Gastrocnemius medialis (tissue), 4 donors: Measurements from ENCODE around the gene NPEPL1. TPM values are rescaled to one million over a fixed set of nuclear protein-coding genes. Genes with fewer than 3 reads are reported as not detected.
A peak's percentile ranks its signal among the peaks of the same experiment; 100 is the strongest.

Experiments used
- ATAC-seq, 2 donors: fragments of 150-250 bp; one replicate each; pipeline ENCODE4 v1.9.1; 2016
- DNase-seq, 2 donors: peaks; one replicate each; pipeline ENCODE4 v3.0.0-alpha.2; 2019
- H3K27ac ChIP-seq, 4 donors: fragments of 200-600 bp; sonication (generic); 1 replicate in 1 of 4; 2 replicates in 3 of 4; pipeline ENCODE4 v1.5.1; 2016 to 2018; ENCODE audit warnings: mild to moderate bottlenecking in 2 of 4, moderate library complexity in 1 of 4
- H3K27me3 ChIP-seq, 3 donors: fragments of 200-600 bp; sonication (generic) in 2 of 3; 1 replicate in 1 of 3; 2 replicates in 2 of 3; pipeline versions ENCODE4 v1.5.1 to v1.6.0; 2016 to 2019; ENCODE audit warnings: mild to moderate bottlenecking in 1 of 3, moderate library complexity in 1 of 3
- H3K36me3 ChIP-seq, 2 donors: fragments of 200-600 bp; sonication (generic) in 1 of 2; one replicate each; pipeline ENCODE4 v1.5.1; 2017 to 2018
- H3K4me1 ChIP-seq, 2 donors: fragments of 200-600 bp; sonication (generic) in 1 of 2; one replicate each; pipeline ENCODE4 v1.5.1; 2016 to 2017; ENCODE audit warnings: mild to moderate bottlenecking in 2 of 2
- H3K4me3 ChIP-seq, 4 donors: fragments of 200-600 bp; sonication (generic) in 3 of 4; 1 replicate in 1 of 4; 2 replicates in 3 of 4; pipeline ENCODE4 v1.5.1; 2016 to 2019; ENCODE audit warnings: mild to moderate bottlenecking in 2 of 4
- H3K9me3 ChIP-seq, 3 donors: fragments of 200-600 bp; sonication (generic) in 2 of 3; 1 replicate in 1 of 3; 2 replicates in 2 of 3; pipeline ENCODE4 v1.5.1; 2016 to 2019
- CTCF ChIP-seq, 5 experiments: fragments of 450-650 bp in 3 of 5; fragments of 200-600 bp in 2 of 5; sonication (generic) in 2 of 5; IDR thresholded peaks in 4 of 5; conservative IDR thresholded peaks in 1 of 5; 1 replicate in 4 of 5; 2 replicates in 1 of 5; pipeline ENCODE4 v1.5.1; 2016 to 2019; ENCODE audit warnings: antibody characterized with exemption in 5 of 5, mild to moderate bottlenecking in 3 of 5, moderate library complexity in 3 of 5
- POLR2A ChIP-seq, 2 donors: fragments of 450-650 bp; IDR thresholded peaks; one replicate each; pipeline ENCODE4 v1.6.1; 2017; ENCODE audit warnings: antibody characterized with exemption in 2 of 2, mild to moderate bottlenecking in 2 of 2, moderate library complexity in 2 of 2
- in situ Hi-C, 4 donors: fragments of 200-750 bp; cut with MboI; loops; one replicate each; pipeline versions ENCODE4 v1.15.0 to v1.8.0; 2017; ENCODE audit warnings: low sequenced_read_pairs in 4 of 4
- intact Hi-C: fragments of 100-400 bp; cut with DNase I; formaldehyde crosslinking; loops from one replicate; pipeline ENCODE4 v1.15.1; 2023; ENCODE audit warnings: low total_unique reads
- total RNA-seq, 4 donors: library from RNA; depleted of rRNA; stranded (reverse); fragments of >200 nt; gene quantifications; one replicate each; pipeline versions ENCODE4 v1.1.0 to v1.2.3, GENCODE V29; 2016

NPEPL1 gene
- total RNA-seq, 4 donors from 2014 or later = 18.1 to 51.5 (median 34.3) TPM

- in situ Hi-C loops (loop anchor here in 1 of 4 donors (25.0 kb wide), 1 partner anchor 1288 kb away; the partner anchor contains the start of gene RAE1), intact Hi-C loops (loop anchor here (2.0 to 10.0 kb wide), 5 partner anchors 205 to 413 kb away; partner anchors contain the start of genes ATP5F1E, GNAS, GNAS-AS1 and NELFCD)
- Histone ChIP-seq H3K36me3 (no peaks in the 10 kb centered on the region), H3K4me1 (peaks cover 41 to 44% of the 10 kb centered on the region in 2 donors), H3K27ac (peak overlapping the region; percentile 85 to 98 (median 97)), H3K27me3 (no peaks in the 10 kb centered on the region), H3K4me3 (peak overlapping the region; percentile 90 to 99 (median 98)), H3K9me3 (no peaks in the 10 kb centered on the region)
- TF ChIP-seq POLR2A (IDR thresholded peaks at IDR 0.05) = no peak
- ATAC-seq = peak; percentile 5 to 6
- DNase-seq = no peak
Measured at GRCh38 chr20:58650181-58650775, 42.3 kb upstream of the NPEPL1 start.

GRCh38 chr20:58650776-58651558 lies 41.6 kb upstream of the NPEPL1 start, which contains the start of gene STX16:
Gene STX16, plus strand, starts transcription at chr20:58651283. Its CDS starts 724 bp downstream, at chr20:58652007.
- TF ChIP-seq POLR2A (IDR thresholded peaks at IDR 0.05) = peak; percentile 49 to 64
- peak; percentile 57 to 71 (median 59) for TF ChIP-seq CTCF (IDR thresholded peaks at IDR 0.05 in 4 of 5, conservative IDR thresholded peaks at IDR 0.05 in 1 of 5)
- no peaks in the 10 kb centered on the region for H3K9me3 ChIP-seq
- H3K27ac ChIP-seq = peak within 1 kb of the TSS; percentile 85 to 98 (median 97)
- peak; percentile 80 to 83 for DNase-seq
- H3K4me1 ChIP-seq = peaks cover 44% of the 10 kb centered on the region in 2 donors
- no peaks in the 10 kb centered on the region for H3K27me3 ChIP-seq
- intact Hi-C loops (loop anchor here (1.0 to 10.0 kb wide), 6 partner anchors 41 to 414 kb away; partner anchors contain the start of genes ATP5F1E, GNAS, GNAS-AS1 and NELFCD), in situ Hi-C loops (loop anchor here in 1 of 4 donors (25.0 kb wide), 1 partner anchor 1289 kb away; the partner anchor contains the start of gene RAE1)
- no peaks in the 10 kb centered on the region for H3K36me3 ChIP-seq
- H3K4me3 ChIP-seq = peak within 1 kb of the TSS; percentile 90 to 99 (median 98)
- ATAC-seq = peak; percentile 85 to 91

- intact Hi-C loops = loop anchor here (1.0 to 10.0 kb wide), 6 partner anchors 41 to 415 kb away; partner anchors contain the start of genes ATP5F1E, GNAS, GNAS-AS1 and NELFCD
- H3K9me3 ChIP-seq = no peaks in the 10 kb centered on the region
Measured at GRCh38 chr20:58651559-58651945, 41.0 kb upstream of the NPEPL1 start.

GRCh38 chr20:58651946-58652605 lies 40.5 kb upstream of the NPEPL1 start:
- Histone ChIP-seq H3K4me3 (peak overlapping the region; percentile 90 to 99 (median 98)), H3K27ac (peak overlapping the region; percentile 85 to 98 (median 97)), H3K27me3 (no peaks in the 10 kb centered on the region), H3K4me1 (peaks cover 41 to 43% of the 10 kb centered on the region in 2 donors), H3K9me3 (no peaks in the 10 kb centered on the region), H3K36me3 (no peaks in the 10 kb centered on the region)
- intact Hi-C loops = loop anchor here (1.0 to 10.0 kb wide), 6 partner anchors 40 to 415 kb away; partner anchors contain the start of genes ATP5F1E, GNAS, GNAS-AS1 and NELFCD
- in situ Hi-C loops = loop anchor here in 1 of 4 donors (25.0 kb wide), 1 partner anchor 1290 kb away; the partner anchor contains the start of gene RAE1
- ATAC-seq (peak; percentile 44 to 56), DNase-seq (peak in 1 of 2 donors; percentile 38)
- TF ChIP-seq POLR2A (IDR thresholded peaks at IDR 0.05) (peak; percentile 30 to 48), CTCF (IDR thresholded peaks at IDR 0.05 in 4 of 5, conservative IDR thresholded peaks at IDR 0.05 in 1 of 5) (peak in 2 of 5 experiments; percentile 9 to 14)

More at GRCh38 chr20:58651559-58651945, 41.0 kb upstream of the NPEPL1 start:
- Histone ChIP-seq H3K36me3 (no peaks in the 10 kb centered on the region), H3K4me3 (peak overlapping the region; percentile 90 to 99 (median 98)), H3K4me1 (peaks cover 42 to 43% of the 10 kb centered on the region in 2 donors), H3K27ac (peak overlapping the region; percentile 85 to 98 (median 97)), H3K27me3 (no peaks in the 10 kb centered on the region)
- ATAC-seq (peak in 1 of 2 donors; percentile 5), DNase-seq (no peak)
- no peak for TF ChIP-seq POLR2A (IDR thresholded peaks at IDR 0.05)
- no peak for TF ChIP-seq CTCF (IDR thresholded peaks at IDR 0.05 in 4 of 5, conservative IDR thresholded peaks at IDR 0.05 in 1 of 5)
- in situ Hi-C loops = loop anchor here in 1 of 4 donors (25.0 kb wide), 1 partner anchor 1289 kb away; the partner anchor contains the start of gene RAE1
